Glomerular visceral epithelial cell (primary cell): Measurements from ENCODE around the gene SCNN1B.
A peak's percentile ranks its signal among the peaks of the same experiment; 100 is the strongest.
"Not testable (repeated sequence)": the region's sequence is repeated elsewhere in the genome, so short reads cannot be mapped to it uniquely, and the experiment has no call there.

Experiments used
- DNase-seq: peaks from one replicate; pipeline ENCODE4 v3.0.0-alpha.2; 2016; ENCODE audit errors: extremely low spot score

The SCNN1B gene

GRCh38 chr16:23354246-23354645 is 52.1 kb downstream of the SCNN1B start:
- DNase-seq, result no peak

- no peak for DNase-seq
Observed at GRCh38 chr16:23355106-23355670, 53.1 kb downstream of the SCNN1B start.

- DNase-seq, result no peak
Observed at GRCh38 chr16:23356941-23357340, 54.8 kb downstream of the SCNN1B start.

GRCh38 chr16:23357761-23358290 is 55.7 kb downstream of the SCNN1B start:
- DNase-seq, result no peak

- DNase-seq, result no peak
Observed at GRCh38 chr16:23359092-23359760, 57.1 kb downstream of the SCNN1B start.

- DNase-seq, result no peak
Observed at GRCh38 chr16:23362460-23363317, 60.6 kb downstream of the SCNN1B start.

- DNase-seq, result no peak
Observed at GRCh38 chr16:23365602-23366240, 63.6 kb downstream of the SCNN1B start.

- not testable (repeated sequence) for DNase-seq
Observed at GRCh38 chr16:23366341-23366740, 64.2 kb downstream of the SCNN1B start.

GRCh38 chr16:23367564-23367963 is 65.5 kb downstream of the SCNN1B start:
- no peak for DNase-seq

- no peak for DNase-seq
Observed at GRCh38 chr16:23367988-23368387, 65.9 kb downstream of the SCNN1B start.

- DNase-seq, result peak; percentile 5
Observed at GRCh38 chr16:23368469-23368868, 66.4 kb downstream of the SCNN1B start.

GRCh38 chr16:23369416-23369815 is 67.3 kb downstream of the SCNN1B start:
- DNase-seq, result no peak

GRCh38 chr16:23371368-23371767 is 69.3 kb downstream of the SCNN1B start:
- DNase-seq, result no peak

- no peak for DNase-seq
Observed at GRCh38 chr16:23373436-23374219, 71.5 kb downstream of the SCNN1B start.

- no peak for DNase-seq
Observed at GRCh38 chr16:23374721-23375510, 72.8 kb downstream of the SCNN1B start.

GRCh38 chr16:23375643-23376042 is 73.5 kb downstream of the SCNN1B start:
- no peak for DNase-seq

GRCh38 chr16:23377071-23377931 is 75.2 kb downstream of the SCNN1B start:
- DNase-seq, result no peak

- no peak for DNase-seq
Observed at GRCh38 chr16:23378256-23378655, 76.2 kb downstream of the SCNN1B start.

GRCh38 chr16:23378921-23379320 is 76.8 kb downstream of the SCNN1B start:
- DNase-seq, result no peak
